Cardiac muscle cell (in vitro differentiated cells and primary cell): ENCODE results near the gene ADCK1. TPM values are rescaled to one million over a fixed set of nuclear protein-coding genes. Genes with fewer than 3 reads are reported as not detected.

Source experiments
- DNase-seq, 2 donors: peaks; one replicate each; pipeline versions ENCODE4 v3.0.0 to v3.0.0-alpha.2; 2010 to 2017; ENCODE audit warnings: low read depth in 1 of 2, low spot score in 1 of 2
- H3K27ac ChIP-seq: fragments of 200-600 bp; sonication (generic); 2 replicates; pipeline ENCODE4 v1.5.1; 2016
- H3K27me3 ChIP-seq: fragments of 200-600 bp; sonication (generic); 2 replicates; pipeline ENCODE4 v1.6.0; 2016; ENCODE audit warnings: control low read depth
- H3K36me3 ChIP-seq: fragments of 200-600 bp; sonication (generic); 2 replicates; pipeline ENCODE4 v1.5.1; 2016; ENCODE audit warnings: control low read depth
- H3K4me1 ChIP-seq: fragments of 200-600 bp; sonication (generic); 2 replicates; pipeline ENCODE4 v1.8.1; 2017; ENCODE audit warnings: low read depth, mild to moderate bottlenecking, mixed run types
- H3K4me3 ChIP-seq: fragments of 200-600 bp; sonication (generic); 2 replicates; pipeline ENCODE4 v1.5.1; 2016; ENCODE audit warnings: mild to moderate bottlenecking
- H3K9me3 ChIP-seq: fragments of 200-600 bp; sonication (generic); 2 replicates; pipeline ENCODE4 v1.5.1; 2017; ENCODE audit warnings: low read depth, mild to moderate bottlenecking, control low read depth
- CTCF ChIP-seq: IDR thresholded peaks from 2 replicates; pipeline ENCODE4 v1.5.1; 2012; ENCODE audit warnings: low read depth, mild to moderate bottlenecking, low read length
- polyA plus RNA-seq: library from polyadenylated mRNA; unstranded; fragments of >200 nt; fragmentation: Nextera tagmentation; extraction: Ambion mirVana; gene quantifications from 2 replicates; pipeline ENCODE4 v1.2.1, GENCODE V29; 2016
- total RNA-seq: library from RNA; depleted of rRNA; stranded (reverse); fragments of >200 nt; gene quantifications from 2 replicates; pipeline ENCODE4 v1.2.3, GENCODE V29; 2016

The ADCK1 gene
- 12.2 and 15.4 TPM in 2 replicates for total RNA-seq
- polyA plus RNA-seq = 20.3 and 20.6 TPM in 2 replicates

GRCh38 chr14:77799863-77800730 lies at the start of gene ADCK1:
TSS of gene ADCK1 (plus strand) at chr14:77800109. CDS start at chr14:77818979, 18,870 bp downstream.
- no peaks in the 10 kb centered on the region for H3K9me3 ChIP-seq
- H3K27me3 ChIP-seq = no peaks in the 10 kb centered on the region
- peak within 1 kb of the TSS; percentile 94 for H3K27ac ChIP-seq
- H3K36me3 ChIP-seq = no peaks in the 10 kb centered on the region
- peak; percentile 83 to 92 for DNase-seq
- peak within 1 kb of the TSS; percentile 69 for H3K4me3 ChIP-seq
- TF ChIP-seq CTCF = peak; percentile 63
- H3K4me1 ChIP-seq = no peaks in the 10 kb centered on the region

- no peak overlapping the region for H3K27ac ChIP-seq
- peaks cover 10% of the 10 kb centered on the region for H3K4me1 ChIP-seq
- no peak for TF ChIP-seq CTCF
- H3K4me3 ChIP-seq = no peak overlapping the region
- no peaks in the 10 kb centered on the region for H3K9me3 ChIP-seq
- DNase-seq = no peak
- no peaks in the 10 kb centered on the region for H3K27me3 ChIP-seq
- peaks cover 39% of the 10 kb centered on the region for H3K36me3 ChIP-seq
These were observed 47.6 kb upstream of the ADCK1 start for GRCh38 chr14:77752266-77752665.

- DNase-seq = peak in 1 of 2 donors; percentile 78
- no peak for TF ChIP-seq CTCF
- no peaks in the 10 kb centered on the region for H3K9me3 ChIP-seq
- peaks cover 10% of the 10 kb centered on the region for H3K4me1 ChIP-seq
- H3K4me3 ChIP-seq = no peak overlapping the region
- no peak overlapping the region for H3K27ac ChIP-seq
- no peaks in the 10 kb centered on the region for H3K27me3 ChIP-seq
- H3K36me3 ChIP-seq = peaks cover 39% of the 10 kb centered on the region
These were observed 47.0 kb upstream of the ADCK1 start for GRCh38 chr14:77752799-77753516.

- Histone ChIP-seq H3K36me3 (no peaks in the 10 kb centered on the region), H3K27ac (peak within 1 kb of the TSS; percentile 91), H3K9me3 (no peaks in the 10 kb centered on the region), H3K4me3 (peak within 1 kb of the TSS; percentile 92), H3K27me3 (no peaks in the 10 kb centered on the region), H3K4me1 (peaks cover 6% of the 10 kb centered on the region)
- no peak for TF ChIP-seq CTCF
- DNase-seq = peak; percentile 95 to 96
These were observed 39.3 kb upstream of the ADCK1 start, which contains the start of gene SNW1 for GRCh38 chr14:77760381-77761204. TSS of gene SNW1 (minus strand) at chr14:77761156. CDS start at chr14:77761127, 29 bp downstream.
